NCI-H2107 treated with DMSO at 0.1 percent for 48 hours (cell line): ENCODE results near the gene MAGEH1.

Experiments
- DNase-seq: peaks from one replicate; lab custom pipeline; 2025; ENCODE audit not compliant: unreplicated experiment; lab: John Stamatoyannopoulos, UW

Gene MAGEH1

DNA sequence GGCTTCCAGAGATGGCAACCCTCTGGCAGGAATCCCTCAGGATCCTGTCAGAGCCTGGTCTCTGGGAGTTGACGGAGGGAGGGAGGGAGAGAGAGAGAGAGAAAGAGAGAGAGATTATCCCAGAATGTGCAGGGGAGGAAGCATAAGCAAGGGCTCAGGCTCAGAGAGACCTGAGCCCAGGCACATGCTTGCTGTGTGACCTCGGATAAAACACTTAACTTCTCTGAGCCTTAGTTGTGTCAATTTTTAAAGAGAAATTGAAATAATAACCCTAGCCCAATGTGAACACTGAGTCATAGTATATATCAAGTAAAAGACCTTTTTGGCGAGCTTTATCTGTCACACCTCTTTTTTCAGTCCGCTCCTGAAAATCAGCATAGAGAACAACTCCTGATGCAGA is 38.2 kb downstream of the MAGEH1 start:
- DNase-seq = no peak

DNA sequence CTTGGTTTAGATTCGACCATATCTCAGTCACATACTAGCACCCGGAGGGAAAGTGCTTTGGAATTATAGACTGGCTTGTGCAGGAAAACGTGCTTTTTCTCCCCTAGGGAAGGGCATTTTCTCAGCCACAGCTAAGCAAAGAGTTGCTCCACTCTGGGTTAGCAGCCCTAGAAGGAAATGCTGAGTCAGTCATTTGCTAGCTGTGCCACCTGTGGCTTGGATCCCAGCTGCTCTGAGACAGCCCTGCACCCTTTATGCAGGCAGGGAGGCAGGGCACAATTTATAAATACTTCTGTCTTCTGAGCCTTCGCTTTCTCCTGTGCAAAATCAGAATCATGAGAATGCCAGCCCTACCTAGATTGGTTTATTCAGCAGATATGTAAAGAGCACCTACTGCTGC is 39.0 kb downstream of the MAGEH1 start:
- no peak for DNase-seq
